PC-9 (cell line): ENCODE results near the gene KRTAP12-2. TPM values are rescaled to one million over a fixed set of nuclear protein-coding genes. Genes with fewer than 3 reads are reported as not detected.

ENCODE experiments used
- BruUV-seq: library from RNA; stranded (reverse); fragments of 400-500 nt; replicated peaks from 2 replicates; lab custom pipeline; 2021; lab: Mats Ljungman, UMichigan
- CTCF ChIA-PET: fragments of 300-600 bp; sonication (Branson Sonifier 250); formaldehyde crosslinking; loops from one replicate; lab custom pipeline; 2022; ENCODE audit warnings: antibody characterized with exemption; lab: Charles Lee
- POLR2A ChIA-PET: fragments of 300-600 bp; sonication (Branson Sonifier 250); formaldehyde crosslinking; loops from one replicate; lab custom pipeline; 2022; ENCODE audit warnings: antibody characterized with exemption; ENCODE audit not compliant: unreplicated experiment; lab: Charles Lee
- DNase-seq, 2 experiments: peaks; one replicate each; pipeline versions ENCODE4 v3.0.0 to v3.0.0-alpha.2; 2015 to 2022; ENCODE audit warnings: mixed read lengths in 1 of 2
- H2AFZ ChIP-seq: fragments of 200-600 bp; sonication (generic); 2 replicates; pipeline ENCODE4 v1.8.1; 2017; ENCODE audit warnings: antibody characterized with exemption
- H3F3A ChIP-seq: fragments of 200-600 bp; sonication (generic); 2 replicates; pipeline ENCODE4 v1.8.1; 2017; ENCODE audit warnings: antibody characterized with exemption, mild to moderate bottlenecking, low read depth; ENCODE audit not compliant: insufficient read depth
- H3K27ac ChIP-seq: fragments of 200-600 bp; sonication (generic); 2 replicates; pipeline ENCODE4 v1.6.1; 2016; ENCODE audit warnings: mixed run types
- H3K27me3 ChIP-seq: fragments of 200-600 bp; sonication (generic); 2 replicates; pipeline ENCODE4 v1.6.1; 2016; ENCODE audit warnings: low read depth, mixed run types; ENCODE audit not compliant: insufficient read depth
- H3K36me3 ChIP-seq: fragments of 200-600 bp; sonication (generic); 2 replicates; pipeline ENCODE4 v1.6.1; 2016; ENCODE audit warnings: low read depth, mixed run types
- H3K4me1 ChIP-seq: fragments of 200-600 bp; sonication (generic); replicated peaks from 2 replicates; pipeline ENCODE4 v1.6.1; 2016; ENCODE audit warnings: mixed run types; ENCODE audit not compliant: insufficient read depth
- H3K4me2 ChIP-seq: fragments of 200-600 bp; sonication (generic); 2 replicates; pipeline ENCODE4 v1.6.1; 2017; ENCODE audit warnings: mixed run types
- H3K4me3 ChIP-seq: fragments of 200-600 bp; sonication (generic); 2 replicates; pipeline ENCODE4 v1.6.1; 2016; ENCODE audit warnings: mixed run types
- H3K79me2 ChIP-seq: fragments of 200-600 bp; sonication (generic); 2 replicates; pipeline ENCODE4 v1.6.1; 2017; ENCODE audit warnings: low read depth, mixed run types
- H3K9me2 ChIP-seq: fragments of 200-600 bp; sonication (generic); 2 replicates; pipeline ENCODE4 v1.8.1; 2017; ENCODE audit warnings: mild to moderate bottlenecking; ENCODE audit not compliant: insufficient read depth
- H3K9me3 ChIP-seq: fragments of 200-600 bp; sonication (generic); 2 replicates; pipeline ENCODE4 v1.8.1; 2016; ENCODE audit warnings: low read depth; ENCODE audit not compliant: insufficient read depth
- H4K20me1 ChIP-seq: fragments of 200-600 bp; sonication (generic); 2 replicates; pipeline ENCODE4 v1.8.1; 2017; ENCODE audit not compliant: insufficient read depth
- CTCF ChIP-seq: fragments of 200-600 bp; sonication (generic); conservative IDR thresholded peaks from 2 replicates; pipeline ENCODE4 v1.6.1; 2017; ENCODE audit warnings: mixed run types, antibody characterized with exemption, mild to moderate bottlenecking, moderate library complexity
- EZH2 ChIP-seq: fragments of 200-600 bp; sonication (generic); IDR thresholded peaks from 2 replicates; pipeline ENCODE4 v1.8.0; 2017; ENCODE audit warnings: antibody characterized with exemption, low read depth
- intact Hi-C: fragments of 100-400 bp; cut with micrococcal nuclease; formaldehyde crosslinking; loops from one replicate; pipeline ENCODE4 v1.10.0; 2022; ENCODE audit not compliant: unreplicated experiment
- total RNA-seq: library from RNA; stranded (reverse); gene quantifications from 2 replicates; pipeline ENCODE4 v1.2.3, GENCODE V29; 2021

Gene KRTAP12-2
- total RNA-seq, 1 experiment from 2014 or later: not detected

GRCh38 chr21:44681861-44682579 is 15.3 kb upstream of the KRTAP12-2 start, which contains the start of gene KRTAP12-1:
TSS of gene KRTAP12-1 (minus strand) at chr21:44682163. CDS start at chr21:44682123, 40 bp downstream.
- H4K20me1 ChIP-seq: no peaks in the 10 kb centered on the region
- no peak within 1 kb of the TSS for H3K4me3 ChIP-seq
- no peaks in the 10 kb centered on the region for H3F3A ChIP-seq
- no peaks in the 10 kb centered on the region for H3K36me3 ChIP-seq
- ChIA-PET CTCF (interaction anchor here (0.5 kb wide), 1 partner anchor 17 kb away, joined by 6 read pairs; no protein-coding TSS in a partner anchor), POLR2A (no interaction called here)
- no peak within 1 kb of the TSS for H3K27ac ChIP-seq
- H3K4me2 ChIP-seq: no peak within 1 kb of the TSS
- no peaks in the 10 kb centered on the region for H3K4me1 ChIP-seq
- intact Hi-C loops: no loop called here
- no peak within 1 kb of the TSS for H2AFZ ChIP-seq
- H3K79me2 ChIP-seq: no peaks in the 10 kb centered on the region
- H3K9me3 ChIP-seq: no peaks in the 10 kb centered on the region
- H3K27me3 ChIP-seq: peaks cover 87% of the 10 kb centered on the region
- DNase-seq: no peak
- no peak for TF ChIP-seq EZH2
- TF ChIP-seq CTCF: no peak
- H3K9me2 ChIP-seq: no peaks in the 10 kb centered on the region
- BruUV-seq: no TSS peak

GRCh38 chr21:44681152-44681551 is 14.4 kb upstream of the KRTAP12-2 start:
- CTCF ChIA-PET: no interaction called here
- Histone ChIP-seq H3K9me3 (no peaks in the 10 kb centered on the region), H3K4me1 (no peaks in the 10 kb centered on the region), H3F3A (no peaks in the 10 kb centered on the region), H3K4me3 (no peak overlapping the region), H3K36me3 (no peaks in the 10 kb centered on the region), H3K27me3 (peaks cover 89% of the 10 kb centered on the region), H3K4me2 (no peak overlapping the region), H3K9me2 (no peaks in the 10 kb centered on the region), H3K27ac (no peak overlapping the region), H3K79me2 (no peaks in the 10 kb centered on the region), H2AFZ (no peak overlapping the region), H4K20me1 (no peaks in the 10 kb centered on the region)
- intact Hi-C loops: no loop called here
- POLR2A ChIA-PET: no interaction called here
- no TSS peak for BruUV-seq
- DNase-seq: no peak
- TF ChIP-seq EZH2 (no peak), CTCF (no peak)

GRCh38 chr21:44677881-44678280 is 11.2 kb upstream of the KRTAP12-2 start:
- H3K4me3 ChIP-seq: no peak overlapping the region
- H3K36me3 ChIP-seq: no peaks in the 10 kb centered on the region
- H2AFZ ChIP-seq: no peak overlapping the region
- H3K4me2 ChIP-seq: no peak overlapping the region
- peaks cover 72% of the 10 kb centered on the region for H3K27me3 ChIP-seq
- no peak overlapping the region for H3K27ac ChIP-seq
- H3K9me3 ChIP-seq: no peaks in the 10 kb centered on the region
- no peaks in the 10 kb centered on the region for H3K79me2 ChIP-seq
- BruUV-seq: no TSS peak
- DNase-seq: no peak
- no peaks in the 10 kb centered on the region for H3K4me1 ChIP-seq
- TF ChIP-seq CTCF: no peak
- TF ChIP-seq EZH2: no peak
- no peaks in the 10 kb centered on the region for H3F3A ChIP-seq
- no peaks in the 10 kb centered on the region for H3K9me2 ChIP-seq
- CTCF ChIA-PET: no interaction called here
- no peaks in the 10 kb centered on the region for H4K20me1 ChIP-seq
- intact Hi-C loops: no loop called here
- POLR2A ChIA-PET: no interaction called here
